Stimulated activated naive CD8-positive, alpha-beta T cell treated with anti-CD3 and anti-CD28 coated beads, Interleukin-15, Interleukin-2, amounts not matched to agents 100 ng/mL and 50 ng/mL, for 24 hours (primary cell): ENCODE results near the gene USP47.

Experiments used
- H3K27ac Mint-ChIP-seq: one replicate; pipeline ENCODE4 v1.8.0; 2021; ENCODE audit warnings: mild to moderate bottlenecking, mixed read lengths
- H3K27me3 Mint-ChIP-seq: one replicate; pipeline ENCODE4 v1.8.0; 2021; ENCODE audit warnings: mixed read lengths
- H3K36me3 Mint-ChIP-seq: one replicate; pipeline ENCODE4 v1.8.0; 2021; ENCODE audit warnings: low read depth, mixed read lengths
- H3K4me1 Mint-ChIP-seq: one replicate; pipeline ENCODE4 v1.8.0; 2021; ENCODE audit warnings: low read depth, mixed read lengths
- H3K4me3 Mint-ChIP-seq: one replicate; pipeline ENCODE4 v1.8.0; 2021; ENCODE audit warnings: mild to moderate bottlenecking, mixed read lengths
- H3K9me3 Mint-ChIP-seq: one replicate; pipeline ENCODE4 v1.8.0; 2021; ENCODE audit warnings: mixed read lengths

USP47 gene, protein sequence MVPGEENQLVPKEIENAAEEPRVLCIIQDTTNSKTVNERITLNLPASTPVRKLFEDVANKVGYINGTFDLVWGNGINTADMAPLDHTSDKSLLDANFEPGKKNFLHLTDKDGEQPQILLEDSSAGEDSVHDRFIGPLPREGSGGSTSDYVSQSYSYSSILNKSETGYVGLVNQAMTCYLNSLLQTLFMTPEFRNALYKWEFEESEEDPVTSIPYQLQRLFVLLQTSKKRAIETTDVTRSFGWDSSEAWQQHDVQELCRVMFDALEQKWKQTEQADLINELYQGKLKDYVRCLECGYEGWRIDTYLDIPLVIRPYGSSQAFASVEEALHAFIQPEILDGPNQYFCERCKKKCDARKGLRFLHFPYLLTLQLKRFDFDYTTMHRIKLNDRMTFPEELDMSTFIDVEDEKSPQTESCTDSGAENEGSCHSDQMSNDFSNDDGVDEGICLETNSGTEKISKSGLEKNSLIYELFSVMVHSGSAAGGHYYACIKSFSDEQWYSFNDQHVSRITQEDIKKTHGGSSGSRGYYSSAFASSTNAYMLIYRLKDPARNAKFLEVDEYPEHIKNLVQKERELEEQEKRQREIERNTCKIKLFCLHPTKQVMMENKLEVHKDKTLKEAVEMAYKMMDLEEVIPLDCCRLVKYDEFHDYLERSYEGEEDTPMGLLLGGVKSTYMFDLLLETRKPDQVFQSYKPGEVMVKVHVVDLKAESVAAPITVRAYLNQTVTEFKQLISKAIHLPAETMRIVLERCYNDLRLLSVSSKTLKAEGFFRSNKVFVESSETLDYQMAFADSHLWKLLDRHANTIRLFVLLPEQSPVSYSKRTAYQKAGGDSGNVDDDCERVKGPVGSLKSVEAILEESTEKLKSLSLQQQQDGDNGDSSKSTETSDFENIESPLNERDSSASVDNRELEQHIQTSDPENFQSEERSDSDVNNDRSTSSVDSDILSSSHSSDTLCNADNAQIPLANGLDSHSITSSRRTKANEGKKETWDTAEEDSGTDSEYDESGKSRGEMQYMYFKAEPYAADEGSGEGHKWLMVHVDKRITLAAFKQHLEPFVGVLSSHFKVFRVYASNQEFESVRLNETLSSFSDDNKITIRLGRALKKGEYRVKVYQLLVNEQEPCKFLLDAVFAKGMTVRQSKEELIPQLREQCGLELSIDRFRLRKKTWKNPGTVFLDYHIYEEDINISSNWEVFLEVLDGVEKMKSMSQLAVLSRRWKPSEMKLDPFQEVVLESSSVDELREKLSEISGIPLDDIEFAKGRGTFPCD (N-terminal part only)

GRCh38 chr11:11841723-11842420 lies at the start of gene USP47:
TSS of gene USP47 (plus strand) at chr11:11841972. CDS start at chr11:11842186, 214 bp downstream.
- no peaks in the 10 kb centered on the region for H3K36me3 Mint-ChIP-seq
- no peak within 1 kb of the TSS for H3K4me3 Mint-ChIP-seq
- no peak within 1 kb of the TSS for H3K27ac Mint-ChIP-seq
- peaks cover 10% of the 10 kb centered on the region for H3K27me3 Mint-ChIP-seq
- no peaks in the 10 kb centered on the region for H3K9me3 Mint-ChIP-seq
- no peaks in the 10 kb centered on the region for H3K4me1 Mint-ChIP-seq

DNA sequence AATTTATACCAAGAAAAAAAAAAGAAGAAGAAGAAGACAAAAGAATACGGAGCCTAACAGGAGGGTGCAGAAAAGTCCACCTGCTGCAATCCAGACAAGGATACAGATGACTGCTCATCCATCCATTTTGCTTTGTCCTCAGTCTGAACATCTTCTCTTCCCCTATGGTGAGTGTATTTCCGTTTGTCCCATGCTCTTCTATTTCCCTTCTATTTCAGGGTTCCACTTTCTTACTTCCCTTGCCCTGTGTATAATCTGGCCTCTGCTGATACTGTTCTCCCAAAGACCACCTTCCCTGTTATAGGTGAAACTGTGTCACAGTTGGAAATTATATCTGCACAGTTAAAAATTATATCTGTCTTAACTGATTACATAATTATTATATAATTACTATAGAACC lies 48.7 kb upstream of the USP47 start:
- Mint-ChIP-seq H3K27me3 (peaks cover 18% of the 10 kb centered on the region), H3K4me1 (no peaks in the 10 kb centered on the region), H3K36me3 (no peaks in the 10 kb centered on the region)

DNA sequence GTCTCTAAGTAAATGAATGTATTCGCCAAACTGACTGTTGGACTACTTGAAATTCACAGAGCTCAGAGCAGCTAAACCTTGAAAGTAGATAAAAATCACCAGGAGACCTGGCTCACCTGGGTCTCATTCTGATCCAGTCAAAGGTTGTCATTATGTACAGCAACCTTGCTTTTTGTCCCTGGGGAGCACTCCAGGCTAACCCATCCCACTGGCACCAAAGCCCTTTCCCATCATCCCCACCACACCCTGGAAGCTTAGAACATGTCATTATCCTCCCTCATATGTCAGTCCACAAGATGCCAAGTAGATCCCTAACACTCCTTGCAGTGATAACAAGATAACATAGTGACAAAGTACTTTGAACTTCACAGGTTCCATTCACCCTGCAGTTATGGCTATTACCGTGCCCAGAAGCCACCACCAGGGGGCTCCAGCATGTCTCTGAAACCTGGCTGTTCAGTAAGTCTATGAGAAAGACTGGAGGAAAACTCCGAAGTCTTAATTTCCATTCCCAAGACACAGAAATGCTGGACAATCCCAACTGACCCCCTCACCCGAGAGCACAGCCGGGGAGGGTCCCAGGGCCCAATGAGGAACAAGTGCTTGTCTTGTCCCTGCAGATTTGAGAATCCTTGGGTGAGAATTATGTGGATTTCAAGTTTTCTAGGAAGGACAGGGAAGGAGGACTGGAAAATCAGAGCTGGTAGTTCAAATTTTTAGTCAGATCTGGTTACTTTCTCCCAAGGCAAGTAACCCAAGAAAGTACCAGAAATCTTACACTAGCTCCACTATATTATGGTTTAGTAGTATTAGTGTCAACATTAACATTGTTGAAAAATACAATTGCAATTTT lies 43.0 kb upstream of the USP47 start:
- H3K4me3 Mint-ChIP-seq = no peak overlapping the region
- H3K36me3 Mint-ChIP-seq = no peaks in the 10 kb centered on the region
- H3K27ac Mint-ChIP-seq = no peak overlapping the region
- no peaks in the 10 kb centered on the region for H3K9me3 Mint-ChIP-seq
- no peaks in the 10 kb centered on the region for H3K4me1 Mint-ChIP-seq
- peaks cover 22% of the 10 kb centered on the region for H3K27me3 Mint-ChIP-seq

More for the DNA sequence above, 48.7 kb upstream of the USP47 start:
- Mint-ChIP-seq H3K9me3 (no peaks in the 10 kb centered on the region), H3K27ac (no peak overlapping the region), H3K4me3 (no peak overlapping the region)

GRCh38 chr11:11805228-11805627 lies 36.5 kb upstream of the USP47 start:
- H3K27ac Mint-ChIP-seq = no peak overlapping the region
- H3K4me1 Mint-ChIP-seq = no peaks in the 10 kb centered on the region
- H3K9me3 Mint-ChIP-seq = no peaks in the 10 kb centered on the region
- peaks cover 13% of the 10 kb centered on the region for H3K27me3 Mint-ChIP-seq
- no peak overlapping the region for H3K4me3 Mint-ChIP-seq
- H3K36me3 Mint-ChIP-seq = no peaks in the 10 kb centered on the region

DNA sequence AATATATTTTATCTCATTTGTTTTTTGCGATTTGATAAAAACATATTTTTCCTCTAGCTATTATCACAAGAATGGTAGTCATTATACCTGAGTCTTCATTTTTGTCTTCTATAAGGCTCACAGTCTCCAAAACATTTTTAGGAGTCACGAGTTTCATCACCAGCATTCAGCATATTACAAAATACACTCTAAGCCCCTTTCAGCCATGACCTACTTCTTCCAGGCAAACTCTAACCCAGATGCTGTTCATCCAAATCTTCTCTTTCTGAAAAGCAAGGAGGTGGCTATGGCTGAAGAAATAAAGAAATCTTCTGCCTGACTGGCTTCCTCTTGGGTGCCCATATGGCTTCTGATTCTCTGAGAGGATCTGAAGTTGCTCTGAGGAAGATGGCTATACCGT lies 35.7 kb upstream of the USP47 start:
- Mint-ChIP-seq H3K4me1 (no peaks in the 10 kb centered on the region), H3K27ac (no peak overlapping the region)

GRCh38 chr11:11806586-11806985 lies 35.2 kb upstream of the USP47 start:
- no peaks in the 10 kb centered on the region for H3K9me3 Mint-ChIP-seq
- no peaks in the 10 kb centered on the region for H3K4me1 Mint-ChIP-seq
- H3K27ac Mint-ChIP-seq = no peak overlapping the region
- no peaks in the 10 kb centered on the region for H3K36me3 Mint-ChIP-seq
- H3K27me3 Mint-ChIP-seq = peaks cover 13% of the 10 kb centered on the region
- H3K4me3 Mint-ChIP-seq = no peak overlapping the region

More for the DNA sequence above, 35.7 kb upstream of the USP47 start:
- Mint-ChIP-seq H3K9me3 (no peaks in the 10 kb centered on the region), H3K4me3 (no peak overlapping the region), H3K36me3 (no peaks in the 10 kb centered on the region), H3K27me3 (peaks cover 13% of the 10 kb centered on the region)

DNA sequence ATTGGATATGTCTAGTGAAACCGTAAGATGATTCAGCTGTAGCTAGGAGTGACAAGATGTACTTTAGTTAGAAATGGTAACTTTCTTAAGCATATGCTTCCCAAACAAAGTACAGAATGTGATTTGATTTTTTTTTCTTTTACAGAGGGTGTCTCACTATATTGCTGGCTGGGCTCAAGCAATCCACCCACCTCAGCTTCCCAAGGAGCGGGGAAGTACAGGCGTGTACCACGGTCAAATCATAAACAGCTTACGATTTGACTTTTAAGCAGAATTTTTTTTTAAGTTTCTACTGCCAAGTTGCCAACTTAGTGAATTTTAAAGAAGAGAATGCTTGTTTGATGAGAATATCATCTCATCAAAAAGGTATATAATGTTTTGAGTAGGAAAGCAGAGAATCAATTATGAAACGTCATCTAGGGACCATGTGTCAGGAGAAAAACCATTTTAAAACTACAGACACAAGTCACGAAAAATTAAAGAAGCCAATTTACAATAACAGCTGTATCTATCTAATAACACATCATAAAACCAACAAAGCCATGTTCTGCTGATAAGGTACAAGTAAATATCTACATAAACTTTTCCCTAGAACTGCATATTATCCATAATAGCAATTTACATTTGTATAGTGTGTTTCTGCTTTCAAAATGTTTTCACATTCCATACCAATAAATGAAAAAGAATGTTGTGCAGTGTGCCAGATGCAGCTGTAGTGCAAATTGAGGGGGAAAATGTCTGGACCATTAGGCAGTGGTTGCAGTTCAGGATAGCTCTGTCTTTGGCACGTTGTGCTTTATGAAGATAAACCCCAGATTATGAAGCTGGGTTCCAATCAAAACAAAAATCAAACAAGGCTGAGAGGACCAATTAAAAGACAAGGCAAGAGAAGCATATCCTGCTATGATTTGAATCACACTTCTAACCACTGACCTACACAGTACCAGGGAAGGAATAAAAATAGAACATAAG lies 33.7 kb upstream of the USP47 start:
- no peaks in the 10 kb centered on the region for H3K9me3 Mint-ChIP-seq
- H3K4me1 Mint-ChIP-seq = no peaks in the 10 kb centered on the region
- no peaks in the 10 kb centered on the region for H3K36me3 Mint-ChIP-seq
- peaks cover 13% of the 10 kb centered on the region for H3K27me3 Mint-ChIP-seq
- no peak overlapping the region for H3K27ac Mint-ChIP-seq
- no peak overlapping the region for H3K4me3 Mint-ChIP-seq

GRCh38 chr11:11808992-11809615 lies 32.7 kb upstream of the USP47 start:
- Mint-ChIP-seq H3K9me3 (no peaks in the 10 kb centered on the region), H3K4me1 (no peaks in the 10 kb centered on the region), H3K4me3 (no peak overlapping the region), H3K36me3 (no peaks in the 10 kb centered on the region), H3K27me3 (peaks cover 8% of the 10 kb centered on the region), H3K27ac (no peak overlapping the region)

- Mint-ChIP-seq H3K9me3 (no peaks in the 10 kb centered on the region), H3K27ac (no peak overlapping the region)
These were observed 30.7 kb upstream of the USP47 start for GRCh38 chr11:11810764-11811726.

DNA sequence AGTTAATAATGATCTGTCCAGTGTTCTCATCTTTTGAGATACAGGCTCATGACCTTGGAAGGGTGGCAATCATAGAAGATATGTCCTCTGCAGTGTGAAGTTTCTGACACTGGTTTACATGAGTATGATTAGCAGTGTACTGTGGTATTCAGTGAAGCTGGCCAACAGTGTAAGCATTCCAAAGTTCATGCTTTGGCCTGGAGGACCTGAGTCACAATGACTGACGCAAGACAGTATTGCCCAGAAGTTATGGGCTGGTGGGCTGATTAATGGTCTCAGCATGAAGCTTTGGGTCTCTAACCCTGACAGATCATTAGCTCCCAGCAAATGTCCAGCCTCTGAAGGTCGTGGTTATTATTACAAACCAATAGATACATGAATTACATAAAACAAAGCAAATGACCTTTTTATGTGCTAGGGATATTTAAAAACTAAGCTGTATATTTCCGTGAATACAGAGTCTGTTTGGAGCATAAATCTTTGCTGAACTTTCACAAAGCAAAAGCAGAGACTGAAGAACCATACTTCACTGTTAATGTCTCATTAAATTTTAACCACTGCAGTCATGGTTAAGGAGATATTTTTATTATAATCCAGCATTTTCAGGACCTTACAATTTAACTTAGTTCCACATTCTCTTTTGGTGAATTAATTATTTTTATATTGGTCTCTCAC lies 28.3 kb upstream of the USP47 start:
- no peaks in the 10 kb centered on the region for H3K4me1 Mint-ChIP-seq

More at GRCh38 chr11:11810764-11811726, 30.7 kb upstream of the USP47 start:
- no peaks in the 10 kb centered on the region for H3K4me1 Mint-ChIP-seq
- H3K36me3 Mint-ChIP-seq = no peaks in the 10 kb centered on the region
- H3K27me3 Mint-ChIP-seq = peaks cover 5% of the 10 kb centered on the region
- no peak overlapping the region for H3K4me3 Mint-ChIP-seq

More for the DNA sequence above, 28.3 kb upstream of the USP47 start:
- Mint-ChIP-seq H3K27me3 (no peaks in the 10 kb centered on the region), H3K4me3 (no peak overlapping the region), H3K36me3 (no peaks in the 10 kb centered on the region), H3K9me3 (no peaks in the 10 kb centered on the region), H3K27ac (no peak overlapping the region)
